Activated CD4-positive, CD25-positive, alpha-beta regulatory T cell treated with anti-CD3 and anti-CD28 coated beads, Interleukin-2, amount 50 U/mL, for 24 hours (primary cell): ENCODE results near the gene INTS7.
A peak's percentile ranks its signal among the peaks of the same experiment; 100 is the strongest.
"Not testable (repeated sequence)": the region's sequence is repeated elsewhere in the genome, so short reads cannot be mapped to it uniquely, and the experiment has no call there.

Experiments
- ATAC-seq, 2 donors: fragments of 150-1000 bp; cut with Tn5 transposase; one replicate each; pipeline ENCODE4 v1.10.0; 2021; ENCODE audit warnings: mild to moderate bottlenecking in 1 of 2, moderate library complexity in 1 of 2

The INTS7 gene

GRCh38 chr1:212035835-212036605, 663 bp upstream of the INTS7 start:
- ATAC-seq: peak; percentile 3 to 7

GRCh38 chr1:212034516-212035122, 738 bp downstream of the INTS7 start:
- no peak for ATAC-seq

GRCh38 chr1:212030936-212031528, 4.3 kb downstream of the INTS7 start:
- ATAC-seq: no peak

GRCh38 chr1:212027727-212028126, 7.6 kb downstream of the INTS7 start:
- ATAC-seq: not testable (repeated sequence)

- ATAC-seq: no peak
Observed at GRCh38 chr1:212024469-212025149, 10.7 kb downstream of the INTS7 start.

- ATAC-seq: not testable (repeated sequence)
Observed at GRCh38 chr1:212022908-212023307, 12.4 kb downstream of the INTS7 start.

- no peak for ATAC-seq
Observed at GRCh38 chr1:212021563-212021962, 13.8 kb downstream of the INTS7 start.

- ATAC-seq: no peak
Observed at GRCh38 chr1:212020975-212021374, 14.4 kb downstream of the INTS7 start.

- ATAC-seq: no peak
Observed at GRCh38 chr1:212013672-212014071, 21.7 kb downstream of the INTS7 start.

- ATAC-seq: peak; percentile 88 to 90
Observed at GRCh38 chr1:212012034-212012740, 23.2 kb downstream of the INTS7 start.

GRCh38 chr1:212010004-212010403, 25.4 kb downstream of the INTS7 start:
- no peak for ATAC-seq

GRCh38 chr1:212009561-212009960, 25.8 kb downstream of the INTS7 start:
- ATAC-seq: no peak

GRCh38 chr1:212007886-212008285, 27.5 kb downstream of the INTS7 start:
- ATAC-seq: no peak

- ATAC-seq: no peak
Observed at GRCh38 chr1:212007178-212007577, 28.2 kb downstream of the INTS7 start.

GRCh38 chr1:212004895-212005608, 30.3 kb downstream of the INTS7 start:
- ATAC-seq: no peak

- ATAC-seq: no peak
Observed at GRCh38 chr1:212002536-212002935, 32.8 kb downstream of the INTS7 start.

GRCh38 chr1:211997426-211997825, 37.9 kb downstream of the INTS7 start:
- ATAC-seq: not testable (repeated sequence)

- no peak for ATAC-seq
Observed at GRCh38 chr1:211991695-211992094, 43.7 kb downstream of the INTS7 start.

- no peak for ATAC-seq
Observed at GRCh38 chr1:211986628-211987254, 48.6 kb downstream of the INTS7 start.

- ATAC-seq: peak in 1 of 2 donors; percentile 41
Observed at GRCh38 chr1:211985556-211986264, 49.6 kb downstream of the INTS7 start.

GRCh38 chr1:211978596-211978995, 56.8 kb downstream of the INTS7 start:
- ATAC-seq: no peak
